Heart left ventricle (tissue), 13 donors: ENCODE data around the gene TNFAIP1.

Experiments used
- POLR2A ChIP-seq, 2 donors: fragments of 450-650 bp; IDR thresholded peaks; one replicate each; pipeline ENCODE4 v1.6.1; 2017; ENCODE audit warnings: antibody characterized with exemption in 2 of 2, mild to moderate bottlenecking in 2 of 2, moderate library complexity in 2 of 2
- TF ChIP-seq, protein P1 (sequence below), 12 donors: fragments of 200-600 bp; sonication (generic) in 4 of 12; IDR thresholded peaks; one replicate each; pipeline versions ENCODE4 v1.5.0 to v1.8.0; 2018 to 2022; ENCODE audit warnings: antibody characterized with exemption in 12 of 12, mild to moderate bottlenecking in 5 of 12
- donor health status: ischemic (EF 13 %, LVEDD 7.1; RV severe dilation, severe dysfunction).
- donor health status: DM: no; HTN: yes; CAD: no.
- donor health status: DM: no; HTN: no; CAD: no.
- donor health status: ischemic (EF 25% LVEDD 6.9; RV normal size, moderate dysfunction).
- donor health status: ischemic (EF 25% LVEDD 5.7; RV mildly dilated, moderate dysfunction).
- donor health status: ischemic (EF 35%, LVEDD 5.7; RV mildly dilated, moderate dysfunction).
- donor health status: nonischemic (EF 11% LVEDD 7.7; RV severe dilation, severe dysfunction).
- donor health status: DM: yes; HTN: yes; CAD: no.
- donor health status: PGD.
- donor health status: ischemic (EF 29% LVEDD 5.4; RV normal size, mild dysfunction).
- donor health status: nonischemic (EF 23%, LVEDD 6.1; RV moderate dilation, normal function).

DNA sequence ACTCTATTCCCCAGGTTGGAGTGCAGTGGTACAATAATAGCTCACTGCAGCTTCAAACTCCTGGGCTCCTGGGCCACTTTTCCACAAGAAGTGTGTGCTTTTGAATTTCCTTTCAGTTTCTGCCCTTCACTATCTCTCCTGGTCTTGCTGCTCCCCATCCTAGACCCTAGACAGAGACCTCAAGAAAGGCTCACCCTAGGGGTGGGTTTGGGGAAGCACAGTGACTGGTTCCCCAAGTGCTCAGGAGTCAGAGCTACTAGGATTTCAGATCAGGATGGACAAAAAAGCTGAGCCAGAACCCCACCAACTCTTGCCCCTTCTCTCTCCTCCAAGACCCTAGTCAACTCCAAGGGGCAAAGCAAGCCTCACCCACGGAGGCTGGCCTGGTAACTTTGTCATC lies 31.0 kb downstream of the TNFAIP1 start:
- TF ChIP-seq, protein P1, sequence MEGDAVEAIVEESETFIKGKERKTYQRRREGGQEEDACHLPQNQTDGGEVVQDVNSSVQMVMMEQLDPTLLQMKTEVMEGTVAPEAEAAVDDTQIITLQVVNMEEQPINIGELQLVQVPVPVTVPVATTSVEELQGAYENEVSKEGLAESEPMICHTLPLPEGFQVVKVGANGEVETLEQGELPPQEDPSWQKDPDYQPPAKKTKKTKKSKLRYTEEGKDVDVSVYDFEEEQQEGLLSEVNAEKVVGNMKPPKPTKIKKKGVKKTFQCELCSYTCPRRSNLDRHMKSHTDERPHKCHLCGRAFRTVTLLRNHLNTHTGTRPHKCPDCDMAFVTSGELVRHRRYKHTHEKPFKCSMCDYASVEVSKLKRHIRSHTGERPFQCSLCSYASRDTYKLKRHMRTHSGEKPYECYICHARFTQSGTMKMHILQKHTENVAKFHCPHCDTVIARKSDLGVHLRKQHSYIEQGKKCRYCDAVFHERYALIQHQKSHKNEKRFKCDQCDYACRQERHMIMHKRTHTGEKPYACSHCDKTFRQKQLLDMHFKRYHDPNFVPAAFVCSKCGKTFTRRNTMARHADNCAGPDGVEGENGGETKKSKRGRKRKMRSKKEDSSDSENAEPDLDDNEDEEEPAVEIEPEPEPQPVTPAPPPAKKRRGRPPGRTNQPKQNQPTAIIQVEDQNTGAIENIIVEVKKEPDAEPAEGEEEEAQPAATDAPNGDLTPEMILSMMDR (IDR thresholded peaks at IDR 0.05), result no peak
- no peak for TF ChIP-seq POLR2A (IDR thresholded peaks at IDR 0.05)
